C4-2B (cell line): Measurements from ENCODE around the gene NOXRED1.

Experiments
- H3K27ac ChIP-seq: fragments of 450-650 bp; 2 replicates; pipeline ENCODE4 v1.5.1; 2017
- ZFX ChIP-seq: fragments of 450-650 bp; IDR thresholded peaks from 2 replicates; pipeline ENCODE4 v1.6.1; 2017
- TF ChIP-seq, protein P1 (sequence below): fragments of 450-650 bp; conservative IDR thresholded peaks from 2 replicates; pipeline ENCODE4 v1.5.1; 2017; ENCODE audit warnings: mild to moderate bottlenecking

Gene NOXRED1

GRCh38 chr14:77409131-77409533, 14.2 kb downstream of the NOXRED1 start:
- TF ChIP-seq, protein P1, sequence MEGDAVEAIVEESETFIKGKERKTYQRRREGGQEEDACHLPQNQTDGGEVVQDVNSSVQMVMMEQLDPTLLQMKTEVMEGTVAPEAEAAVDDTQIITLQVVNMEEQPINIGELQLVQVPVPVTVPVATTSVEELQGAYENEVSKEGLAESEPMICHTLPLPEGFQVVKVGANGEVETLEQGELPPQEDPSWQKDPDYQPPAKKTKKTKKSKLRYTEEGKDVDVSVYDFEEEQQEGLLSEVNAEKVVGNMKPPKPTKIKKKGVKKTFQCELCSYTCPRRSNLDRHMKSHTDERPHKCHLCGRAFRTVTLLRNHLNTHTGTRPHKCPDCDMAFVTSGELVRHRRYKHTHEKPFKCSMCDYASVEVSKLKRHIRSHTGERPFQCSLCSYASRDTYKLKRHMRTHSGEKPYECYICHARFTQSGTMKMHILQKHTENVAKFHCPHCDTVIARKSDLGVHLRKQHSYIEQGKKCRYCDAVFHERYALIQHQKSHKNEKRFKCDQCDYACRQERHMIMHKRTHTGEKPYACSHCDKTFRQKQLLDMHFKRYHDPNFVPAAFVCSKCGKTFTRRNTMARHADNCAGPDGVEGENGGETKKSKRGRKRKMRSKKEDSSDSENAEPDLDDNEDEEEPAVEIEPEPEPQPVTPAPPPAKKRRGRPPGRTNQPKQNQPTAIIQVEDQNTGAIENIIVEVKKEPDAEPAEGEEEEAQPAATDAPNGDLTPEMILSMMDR = peak; percentile 41
- TF ChIP-seq ZFX = no peak
- no peak overlapping the region for H3K27ac ChIP-seq

DNA sequence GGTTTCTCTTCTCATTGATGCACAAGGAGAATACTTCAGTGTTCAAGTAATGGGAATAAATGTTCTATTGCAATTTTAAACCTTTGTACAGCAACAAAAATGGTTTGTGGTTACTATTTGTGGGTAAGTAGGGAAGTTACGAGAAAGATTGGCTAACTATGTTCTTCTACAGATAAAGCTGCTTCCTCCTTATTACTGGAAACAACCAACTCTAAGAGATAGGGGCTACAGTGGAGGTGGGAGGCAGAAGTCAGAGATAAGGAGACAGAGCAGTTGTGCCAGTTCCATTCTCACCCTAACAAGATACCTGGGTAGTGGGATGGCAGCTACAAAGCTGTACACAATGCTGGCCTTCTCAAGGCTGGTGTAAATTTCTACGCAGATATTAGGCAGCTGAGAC, 16.2 kb downstream of the NOXRED1 start:
- TF ChIP-seq, protein P1 = no peak

GRCh38 chr14:77406718-77407117, 16.6 kb downstream of the NOXRED1 start:
- no peak overlapping the region for H3K27ac ChIP-seq
- no peak for TF ChIP-seq ZFX
- TF ChIP-seq, protein P1 = no peak

More for the DNA sequence above, 16.2 kb downstream of the NOXRED1 start:
- H3K27ac ChIP-seq = no peak overlapping the region

DNA sequence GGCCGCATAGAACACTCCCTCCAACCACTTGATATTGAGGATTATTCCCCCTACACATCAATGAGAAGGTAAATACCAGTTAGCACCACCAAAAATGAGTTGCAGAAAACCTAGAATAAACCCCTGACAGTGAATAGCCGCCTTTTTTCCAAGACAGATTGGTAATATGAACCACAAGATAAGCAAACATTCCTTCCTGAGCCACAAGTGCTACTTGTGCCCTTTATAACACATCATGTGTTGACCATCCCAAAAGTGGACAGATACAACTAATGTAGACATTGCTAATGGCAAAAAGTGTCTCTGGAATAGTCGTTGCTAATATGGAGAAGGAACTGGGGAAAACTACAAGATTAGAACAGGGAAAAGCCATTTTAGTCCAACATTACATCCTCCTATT, 17.2 kb downstream of the NOXRED1 start:
- H3K27ac ChIP-seq = no peak overlapping the region
- TF ChIP-seq, protein P1 = no peak
- no peak for TF ChIP-seq ZFX

DNA sequence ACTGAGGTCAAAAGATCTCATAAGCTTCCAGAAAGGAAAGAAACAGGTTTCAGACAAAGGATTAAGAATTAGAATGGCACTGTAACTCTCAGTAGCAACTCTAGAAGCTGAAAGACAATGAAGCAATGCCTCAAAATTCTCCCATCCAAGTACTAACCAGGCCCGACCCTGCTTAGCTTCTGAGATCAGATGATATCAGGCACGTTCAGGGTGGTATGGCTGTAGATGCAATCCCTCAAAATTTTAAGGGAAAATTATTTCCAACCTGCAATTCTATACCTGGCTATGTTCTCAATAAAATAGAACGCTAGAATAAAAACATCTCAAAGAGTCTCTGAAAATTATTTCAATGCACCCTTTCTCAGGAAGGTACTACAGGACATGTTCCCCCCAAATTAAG, 19.6 kb downstream of the NOXRED1 start:
- TF ChIP-seq, protein P1 = no peak
- TF ChIP-seq ZFX = no peak
- no peak overlapping the region for H3K27ac ChIP-seq

DNA sequence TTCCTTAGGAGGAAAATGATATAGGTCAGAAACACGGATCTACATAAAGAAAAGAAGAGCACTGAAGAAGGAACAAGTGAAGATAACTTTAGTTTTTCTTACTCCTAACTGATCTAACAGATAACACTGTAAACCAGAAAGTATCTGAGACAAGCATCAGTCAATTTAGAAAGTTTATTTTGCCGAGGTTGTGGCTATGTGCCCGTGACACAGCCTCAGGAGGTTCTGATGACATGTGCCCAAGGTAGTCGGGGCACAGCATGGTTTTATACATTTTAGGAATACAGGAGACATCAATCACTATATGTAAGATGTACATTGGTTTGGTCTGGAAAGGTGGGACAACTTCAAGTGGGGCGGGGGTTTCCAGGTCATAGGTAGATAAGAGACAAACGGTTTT, 23.1 kb downstream of the NOXRED1 start:
- H3K27ac ChIP-seq = no peak overlapping the region
- no peak for TF ChIP-seq ZFX
- TF ChIP-seq, protein P1 = no peak

DNA sequence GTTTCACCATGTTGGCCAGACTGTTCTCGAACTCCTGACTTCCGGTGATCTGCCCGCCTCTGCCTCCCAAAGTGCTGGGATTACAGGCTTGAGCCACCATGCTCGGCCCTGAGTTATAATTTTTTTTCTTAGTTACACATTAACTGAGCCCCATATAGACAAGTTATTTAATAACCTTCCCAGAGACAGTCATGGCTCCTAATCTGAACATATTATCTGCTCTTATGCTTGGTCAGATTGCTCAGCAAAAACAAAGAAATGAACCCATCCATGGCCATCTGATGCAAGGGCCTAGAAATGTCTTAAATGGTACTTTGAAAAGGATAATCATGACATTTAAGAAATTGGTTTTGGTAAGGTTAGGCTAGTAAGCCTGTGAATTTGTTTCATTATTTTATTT, 33.1 kb downstream of the NOXRED1 start:
- TF ChIP-seq ZFX = no peak
- TF ChIP-seq, protein P1 = no peak

More for the DNA sequence above, 33.1 kb downstream of the NOXRED1 start:
- no peak overlapping the region for H3K27ac ChIP-seq
